GM23248 (cell line): ENCODE results near the gene WDR76. TPM values are rescaled to one million over a fixed set of nuclear protein-coding genes. Genes with fewer than 3 reads are reported as not detected.

Experiments used
- DNase-seq: peaks from one replicate; pipeline ENCODE4 v3.0.0-alpha.2; 2015
- H2AFZ ChIP-seq: fragments of 200-600 bp; sonication (generic); 2 replicates; pipeline ENCODE4 v1.6.1; 2016; ENCODE audit warnings: antibody characterized with exemption
- H3F3A ChIP-seq: fragments of 200-600 bp; sonication (generic); 2 replicates; pipeline ENCODE4 v1.6.1; 2016; ENCODE audit warnings: mild to moderate bottlenecking, antibody characterized with exemption, mixed run types; ENCODE audit not compliant: insufficient read depth
- H3K27ac ChIP-seq: fragments of 200-600 bp; sonication (generic); 2 replicates; pipeline ENCODE4 v1.5.1; 2016; ENCODE audit warnings: mild to moderate bottlenecking
- H3K27me3 ChIP-seq: fragments of 200-600 bp; sonication (generic); replicated peaks from 2 replicates; pipeline ENCODE4 v1.6.1; 2016; ENCODE audit warnings: mild to moderate bottlenecking; ENCODE audit not compliant: insufficient read depth
- H3K36me3 ChIP-seq: fragments of 200-600 bp; sonication (generic); 2 replicates; pipeline ENCODE4 v1.6.1; 2016; ENCODE audit warnings: low read depth, mild to moderate bottlenecking
- H3K4me1 ChIP-seq: fragments of 200-600 bp; sonication (generic); 2 replicates; pipeline ENCODE4 v1.6.1; 2016; ENCODE audit warnings: mild to moderate bottlenecking; ENCODE audit not compliant: insufficient read depth
- H3K4me2 ChIP-seq: fragments of 200-600 bp; sonication (generic); one replicate; pipeline ENCODE4 v1.6.1; 2016; ENCODE audit warnings: mild to moderate bottlenecking; ENCODE audit not compliant: unreplicated experiment
- H3K4me3 ChIP-seq: fragments of 200-600 bp; sonication (generic); 2 replicates; pipeline ENCODE4 v1.5.1; 2016; ENCODE audit warnings: mild to moderate bottlenecking
- H3K79me2 ChIP-seq: fragments of 200-600 bp; sonication (generic); 2 replicates; pipeline ENCODE4 v1.6.1; 2016; ENCODE audit warnings: mild to moderate bottlenecking; ENCODE audit not compliant: insufficient read depth
- H3K9ac ChIP-seq: fragments of 200-600 bp; sonication (generic); 2 replicates; pipeline ENCODE4 v1.6.1; 2016; ENCODE audit warnings: mild to moderate bottlenecking
- H3K9me2 ChIP-seq: fragments of 200-600 bp; sonication (generic); 2 replicates; pipeline ENCODE4 v1.6.1; 2016; ENCODE audit warnings: mixed run types, mild to moderate bottlenecking, moderate library complexity; ENCODE audit not compliant: insufficient read depth
- H3K9me3 ChIP-seq: fragments of 200-600 bp; sonication (generic); one replicate; pipeline ENCODE4 v1.6.1; 2017; ENCODE audit warnings: low read depth
- H4K20me1 ChIP-seq: fragments of 200-600 bp; sonication (generic); 2 replicates; pipeline ENCODE4 v1.6.0; 2016; ENCODE audit not compliant: insufficient read depth
- EZH2 ChIP-seq: fragments of 200-600 bp; sonication (generic); IDR thresholded peaks from 2 replicates; pipeline ENCODE4 v1.6.1; 2018; ENCODE audit warnings: antibody characterized with exemption, mild to moderate bottlenecking; ENCODE audit not compliant: insufficient read depth, poor library complexity, severe bottlenecking
- EZH2phosphoT487 ChIP-seq: fragments of 200-600 bp; sonication (generic); IDR thresholded peaks from 2 replicates; pipeline ENCODE4 v1.6.1; 2018; ENCODE audit warnings: antibody characterized with exemption, moderate library complexity, mild to moderate bottlenecking, low read depth; ENCODE audit not compliant: insufficient read depth
- WGBS, 2 experiments: methylation state at CpG; one replicate each; pipeline ENCODE4 v1.1.6; 2015 to 2017; ENCODE audit warnings: low lambda C conversion rate in 2 of 2, low coverage in 1 of 2; ENCODE audit errors: missing lambda C conversion rate in 2 of 2; 5-methylcytosine and 5-hydroxymethylcytosine counted together
- in situ Hi-C: fragments of 300-500 bp; cut with MboI; formaldehyde crosslinking; loops from 2 replicates; pipeline ENCODE4 v1.15.0; 2020
- polyA plus RNA-seq: library from polyadenylated mRNA; unstranded; fragments of >200 nt; fragmentation: Nextera tagmentation; extraction: Ambion mirVana; gene quantifications from 2 replicates; pipeline ENCODE4 v1.2.1, GENCODE V29; 2016
- total RNA-seq: library from RNA; depleted of rRNA; stranded (reverse); fragments of >200 nt; shearing (Covaris generic); gene quantifications from 2 replicates; pipeline ENCODE4 v1.2.3, GENCODE V29; 2014

WDR76 gene
- total and polyA plus RNA-seq, 2 experiments from 2014 or later = 4.1 to 11.3 TPM

DNA sequence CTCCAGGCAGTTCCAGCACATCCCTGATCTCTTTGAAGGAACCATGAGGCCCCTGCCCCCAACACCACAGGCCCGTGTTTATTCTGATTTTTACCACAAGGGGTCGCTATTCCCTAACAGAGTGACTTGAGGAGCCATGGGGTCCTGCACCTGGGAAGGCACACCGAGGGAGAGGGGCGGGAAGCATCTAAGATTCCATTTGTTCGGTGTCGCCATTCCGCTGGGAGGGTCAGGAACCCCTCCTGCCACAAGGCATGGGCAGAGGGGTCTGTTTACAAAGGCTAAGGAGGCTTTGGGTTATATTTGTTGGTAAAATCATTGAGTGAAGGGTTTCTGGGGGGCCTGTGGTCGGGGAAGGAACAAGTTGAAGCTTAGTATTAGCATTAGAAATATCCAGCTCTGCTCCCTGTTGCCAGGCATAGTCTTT is 77.1 kb downstream of the WDR76 start:
- Histone ChIP-seq H3K9me2 (no peaks in the 10 kb centered on the region), H3K4me1 (no peaks in the 10 kb centered on the region), H3F3A (no peaks in the 10 kb centered on the region), H4K20me1 (no peaks in the 10 kb centered on the region), H3K9ac (no peak overlapping the region), H3K27me3 (no peaks in the 10 kb centered on the region), H3K27ac (no peak overlapping the region), H3K36me3 (no peaks in the 10 kb centered on the region), H3K4me2 (no peak overlapping the region), H3K4me3 (no peak overlapping the region), H3K9me3 (no peaks in the 10 kb centered on the region), H2AFZ (0 out of 2 replicates have a peak overlapping the region, but pooled peaks have one; percentile 3), H3K79me2 (no peaks in the 10 kb centered on the region)
- TF ChIP-seq EZH2phosphoT487 (no peak), EZH2 (no peak)
- peak; percentile 65 for DNase-seq
- 3% methylated on average over 8 of the region's 8 CpGs for WGBS, 2 experiments
- in situ Hi-C loops = loop anchor here (10.0 kb wide), 2 partner anchors 161 to 311 kb away; no protein-coding TSS in a partner anchor

DNA sequence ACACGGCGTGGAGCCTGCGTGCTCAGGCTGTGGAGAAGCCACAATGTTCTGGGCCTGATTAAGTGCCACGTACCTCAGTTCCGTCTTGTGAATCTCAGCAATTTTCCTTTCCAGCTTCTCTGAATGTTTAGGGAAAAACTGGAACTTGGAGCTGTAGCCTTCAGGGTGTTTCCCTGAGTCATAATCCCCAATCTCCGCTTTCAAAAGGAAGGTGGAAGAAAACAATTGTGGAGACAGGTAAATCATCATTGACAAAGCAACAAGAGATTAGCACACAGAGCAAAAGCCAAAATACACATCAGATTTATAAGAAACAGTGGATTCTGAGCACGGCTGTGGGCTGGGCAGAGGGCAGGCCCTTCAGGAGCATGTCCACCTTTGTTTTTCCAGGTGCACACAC is 79.0 kb downstream of the WDR76 start:
- Histone ChIP-seq H3K27me3 (no peaks in the 10 kb centered on the region), H3K4me3 (no peak overlapping the region), H3K9me3 (no peaks in the 10 kb centered on the region), H2AFZ (no peak overlapping the region), H3K27ac (no peak overlapping the region), H3K4me1 (peaks cover 6% of the 10 kb centered on the region), H3F3A (peaks cover 3% of the 10 kb centered on the region), H3K36me3 (no peaks in the 10 kb centered on the region), H4K20me1 (no peaks in the 10 kb centered on the region), H3K9me2 (no peaks in the 10 kb centered on the region), H3K79me2 (no peaks in the 10 kb centered on the region), H3K4me2 (no peak overlapping the region), H3K9ac (no peak overlapping the region)
- 92 to 95% methylated on average over 7 of the region's 7 CpGs for WGBS, 2 experiments
- DNase-seq = no peak
- TF ChIP-seq EZH2phosphoT487 (no peak), EZH2 (no peak)
- in situ Hi-C loops = loop anchor here (10.0 kb wide), 2 partner anchors 159 to 309 kb away; no protein-coding TSS in a partner anchor

DNA sequence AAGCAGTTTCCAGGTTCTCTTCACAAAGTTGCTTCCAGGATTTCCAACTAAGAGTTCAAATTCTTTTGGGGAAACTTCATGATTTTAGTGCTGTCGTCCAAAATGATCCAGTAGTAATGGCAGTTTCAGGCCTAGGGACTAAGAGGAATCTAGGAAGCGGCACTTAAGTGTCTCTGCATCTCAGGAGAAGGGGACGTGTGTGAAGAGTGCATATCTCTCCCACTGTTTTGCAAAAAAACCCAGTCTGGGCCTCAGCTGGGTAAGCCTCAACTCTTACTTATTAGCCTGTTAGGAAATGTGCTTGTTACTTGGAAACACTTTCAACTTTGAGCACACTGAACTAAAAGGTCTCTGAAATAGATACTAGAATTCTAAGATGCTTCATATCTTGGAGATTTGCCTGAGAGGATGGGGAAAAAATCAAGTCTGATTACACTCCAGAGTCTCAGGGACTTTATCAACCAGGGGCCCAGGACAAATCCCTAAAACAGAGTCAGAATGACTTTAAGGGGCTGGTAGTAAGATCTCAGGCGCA is 81.8 kb downstream of the WDR76 start:
- H2AFZ ChIP-seq = no peak overlapping the region
- H3K27ac ChIP-seq = no peak overlapping the region
- in situ Hi-C loops = loop anchor here (10.0 kb wide), 2 partner anchors 156 to 306 kb away; no protein-coding TSS in a partner anchor
- H3K36me3 ChIP-seq = no peaks in the 10 kb centered on the region
- H3K4me3 ChIP-seq = no peak overlapping the region
- H3K79me2 ChIP-seq = no peaks in the 10 kb centered on the region
- no peak overlapping the region for H3K9ac ChIP-seq
- peaks cover 33% of the 10 kb centered on the region for H3K4me1 ChIP-seq
- no peaks in the 10 kb centered on the region for H3K9me2 ChIP-seq
- DNase-seq = no peak
- no peak for TF ChIP-seq EZH2
- no peak for TF ChIP-seq EZH2phosphoT487
- no peaks in the 10 kb centered on the region for H4K20me1 ChIP-seq
- H3K4me2 ChIP-seq = no peak overlapping the region
- H3F3A ChIP-seq = peaks cover 27% of the 10 kb centered on the region
- WGBS, 2 experiments = 87 to 93% methylated on average over 4 of the region's 4 CpGs
- no peaks in the 10 kb centered on the region for H3K9me3 ChIP-seq
- H3K27me3 ChIP-seq = no peaks in the 10 kb centered on the region

DNA sequence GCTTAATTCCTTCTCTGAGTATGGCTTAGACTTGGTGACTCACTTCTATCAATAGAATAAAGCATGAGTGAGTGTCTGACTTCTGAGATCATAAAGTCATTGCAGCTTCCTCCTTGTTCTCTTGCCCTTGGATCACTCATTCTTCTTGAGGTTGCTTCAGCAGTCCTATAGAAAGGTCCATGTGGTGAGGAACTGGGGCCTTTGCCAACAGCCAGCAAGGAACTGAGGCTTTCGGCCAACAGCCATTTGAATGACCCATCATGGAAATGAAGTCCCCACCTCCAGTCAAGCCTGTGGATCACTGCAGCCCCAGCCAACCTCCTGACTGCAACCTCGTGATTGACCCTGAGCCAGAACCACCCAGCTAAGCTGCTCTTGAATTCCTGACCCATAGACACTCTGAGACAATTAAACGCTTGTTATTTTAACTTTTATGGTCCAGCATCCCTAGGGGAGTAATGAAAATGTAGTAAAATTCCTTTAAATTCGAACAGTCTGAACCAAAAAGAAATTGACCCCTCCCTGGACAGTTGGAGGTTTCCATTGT is 84.5 kb downstream of the WDR76 start:
- Histone ChIP-seq H3K4me3 (0 out of 2 replicates have a peak overlapping the region, but pooled peaks have one; percentile 18), H3K27ac (peak overlapping the region; percentile 76), H3K9me3 (no peaks in the 10 kb centered on the region), H4K20me1 (no peaks in the 10 kb centered on the region), H3K79me2 (no peaks in the 10 kb centered on the region), H3K9me2 (no peaks in the 10 kb centered on the region), H3K27me3 (no peaks in the 10 kb centered on the region), H3F3A (peaks cover 33% of the 10 kb centered on the region), H2AFZ (peak overlapping the region; percentile 37; the same call in 1 of the 2 replicates), H3K4me1 (peaks cover 38% of the 10 kb centered on the region), H3K36me3 (no peaks in the 10 kb centered on the region), H3K9ac (peak overlapping the region; percentile 53), H3K4me2 (peak overlapping the region; percentile 74)
- in situ Hi-C loops = no loop called here
- no peak for TF ChIP-seq EZH2phosphoT487
- peak; percentile 98 for DNase-seq
- WGBS, 2 experiments = 0 to 1% methylated on average over 4 of the region's 4 CpGs
